IMR-90 (cell line): ENCODE results near the gene MRGPRF. TPM values are rescaled to one million over a fixed set of nuclear protein-coding genes. Genes with fewer than 3 reads are reported as not detected.

Source experiments
- ATAC-seq: fragments of 200-7000 bp; cut with Tn5 transposase; 2 replicates; pipeline ENCODE4 v1.9.1; 2020; ENCODE audit warnings: low read depth, mild to moderate bottlenecking, moderate library complexity
- BruUV-seq: library from RNA; stranded (reverse); fragments of 400-500 nt; replicated peaks from 2 replicates; lab custom pipeline; 2021; lab: Mats Ljungman, UMichigan
- CTCF ChIA-PET: fragments of 300-600 bp; formaldehyde crosslinking; extraction: SDS; loops from one replicate; lab custom pipeline; 2021; ENCODE audit warnings: antibody characterized with exemption; lab: Yijun Ruan, JAX
- POLR2A ChIA-PET: fragments of 300-600 bp; sonication (Branson Sonifier 250); formaldehyde crosslinking; loops from one replicate; lab custom pipeline; 2022; ENCODE audit warnings: antibody characterized with exemption; ENCODE audit not compliant: unreplicated experiment; lab: Charles Lee
- DNase-seq: peaks from one replicate; pipeline ENCODE4 v3.0.0; 2013
- H2AFZ ChIP-seq: replicated peaks from 2 replicates; pipeline ENCODE3; 2013; ENCODE audit warnings: low read length, mild to moderate bottlenecking; ENCODE audit not compliant: poor library complexity
- H2AK5ac ChIP-seq: 2 replicates; pipeline ENCODE4 v1.6.1; 2013; ENCODE audit warnings: low read depth, low read length, inconsistent platforms
- H2AK9ac ChIP-seq: replicated peaks from 2 replicates; pipeline ENCODE3; 2013; ENCODE audit warnings: mild to moderate bottlenecking, low read depth, low read length, moderate library complexity; ENCODE audit not compliant: poor library complexity
- H2BK120ac ChIP-seq: 2 replicates; pipeline ENCODE4 v1.6.1; 2013; ENCODE audit warnings: low read depth, low read length, inconsistent platforms
- H2BK15ac ChIP-seq: 3 replicates; pipeline ENCODE4 v1.6.1; 2013; ENCODE audit warnings: low read depth, low read length, inconsistent platforms
- H2BK20ac ChIP-seq: 2 replicates; pipeline ENCODE4 v1.6.1; 2013; ENCODE audit warnings: low read depth, mild to moderate bottlenecking, inconsistent platforms, low read length, moderate library complexity
- H2BK5ac ChIP-seq: 2 replicates; pipeline ENCODE4 v1.6.1; 2013; ENCODE audit warnings: mild to moderate bottlenecking, low read depth, low read length, inconsistent platforms; ENCODE audit not compliant: poor library complexity, severe bottlenecking
- H3K14ac ChIP-seq: replicated peaks from 2 replicates; pipeline ENCODE4 v1.6.1; 2013; ENCODE audit warnings: low read depth, low read length, inconsistent platforms
- H3K18ac ChIP-seq: 2 replicates; pipeline ENCODE4 v1.6.1; 2013; ENCODE audit warnings: low read depth, low read length, control low read depth
- H3K23ac ChIP-seq: 2 replicates; pipeline ENCODE4 v1.6.1; 2013; ENCODE audit warnings: low read depth, low read length, inconsistent platforms
- H3K27ac ChIP-seq: 2 replicates; pipeline ENCODE4 v1.5.1; 2013; ENCODE audit warnings: mild to moderate bottlenecking, control low read depth, low read length; ENCODE audit not compliant: insufficient read depth
- H3K27me3 ChIP-seq: 2 replicates; pipeline ENCODE4 v1.6.1; 2013; ENCODE audit warnings: low read length; ENCODE audit not compliant: control insufficient read depth, insufficient read depth
- H3K36me3 ChIP-seq: 2 replicates; pipeline ENCODE4 v1.6.1; 2013; ENCODE audit warnings: low read length, mixed read lengths; ENCODE audit not compliant: control insufficient read depth, insufficient read depth
- H3K4ac ChIP-seq: 2 replicates; pipeline ENCODE4 v1.6.1; 2013; ENCODE audit warnings: low read depth, low read length, inconsistent platforms
- H3K4me1 ChIP-seq: 2 replicates; pipeline ENCODE4 v1.6.1; 2013; ENCODE audit warnings: low read length, mixed read lengths; ENCODE audit not compliant: control insufficient read depth, insufficient read depth
- H3K4me2 ChIP-seq: 2 replicates; pipeline ENCODE4 v1.6.1; 2013; ENCODE audit warnings: low read depth, mild to moderate bottlenecking, control low read depth, low read length, moderate library complexity
- H3K4me3 ChIP-seq: 2 replicates; pipeline ENCODE4 v1.5.1; 2013; ENCODE audit warnings: low read depth, mild to moderate bottlenecking, control low read depth, low read length, moderate library complexity; ENCODE audit not compliant: insufficient read depth
- H3K56ac ChIP-seq: 2 replicates; pipeline ENCODE4 v1.6.1; 2013; ENCODE audit warnings: low read length, inconsistent platforms; ENCODE audit not compliant: insufficient read depth; ENCODE audit errors: extremely low read depth
- H3K79me1 ChIP-seq, 2 experiments: 2 replicates each; pipeline ENCODE4 v1.6.1; 2013; ENCODE audit warnings: low read length in 2 of 2, inconsistent platforms in 1 of 2, low read depth in 1 of 2
- H3K9ac ChIP-seq: 2 replicates; pipeline ENCODE4 v1.6.1; 2013; ENCODE audit warnings: low read depth, low read length, control low read depth
- H3K9me1 ChIP-seq: 2 replicates; pipeline ENCODE4 v1.6.1; 2013; ENCODE audit warnings: low read length, inconsistent platforms; ENCODE audit not compliant: insufficient read depth
- H3K9me3 ChIP-seq: 2 replicates; pipeline ENCODE4 v1.6.1; 2013; ENCODE audit warnings: low read length; ENCODE audit not compliant: control insufficient read depth, insufficient read depth
- H4K20me1 ChIP-seq: 2 replicates; pipeline ENCODE4 v1.6.1; 2013; ENCODE audit warnings: low read length, inconsistent platforms; ENCODE audit not compliant: insufficient read depth
- H4K5ac ChIP-seq: 2 replicates; pipeline ENCODE4 v1.6.1; 2013; ENCODE audit warnings: mild to moderate bottlenecking, low read depth, low read length, control low read depth
- H4K8ac ChIP-seq, 2 experiments: 2 replicates each; pipeline ENCODE4 v1.6.1; 2013; ENCODE audit warnings: low read depth in 2 of 2, low read length in 2 of 2, control low read depth in 1 of 2, inconsistent platforms in 1 of 2
- H4K91ac ChIP-seq: 2 replicates; pipeline ENCODE4 v1.6.1; 2013; ENCODE audit warnings: low read depth, low read length, inconsistent platforms; ENCODE audit not compliant: insufficient read depth
- CEBPB ChIP-seq: IDR thresholded peaks from 2 replicates; pipeline ENCODE4 v1.6.1; 2012; ENCODE audit warnings: low read depth, low read length, improper control_type of control experiment
- CHD1 ChIP-seq: IDR thresholded peaks from 2 replicates; pipeline ENCODE4 v1.6.1; 2012; ENCODE audit warnings: low read depth, low read length, improper control_type of control experiment
- FOS ChIP-seq: fragments of 150-350 bp; IDR thresholded peaks from 2 replicates; pipeline ENCODE4 v1.6.1; 2016; ENCODE audit warnings: low read depth, low read length
- MAFK ChIP-seq: IDR thresholded peaks from 2 replicates; pipeline ENCODE4 v1.6.1; 2012; ENCODE audit warnings: low read depth, low read length, improper control_type of control experiment
- MAZ ChIP-seq: IDR thresholded peaks from 2 replicates; pipeline ENCODE4 v1.6.1; 2012; ENCODE audit warnings: low read depth, mild to moderate bottlenecking, low read length, improper control_type of control experiment, moderate library complexity, borderline replicate concordance
- POLR2A ChIP-seq: IDR thresholded peaks from 2 replicates; pipeline ENCODE4 v1.6.1; 2012; ENCODE audit warnings: mild to moderate bottlenecking, low read depth, low read length
- RFX5 ChIP-seq: IDR thresholded peaks from 2 replicates; pipeline ENCODE4 v1.8.0; 2012; ENCODE audit warnings: low read depth, mild to moderate bottlenecking, low read length, moderate library complexity
- SMC3 ChIP-seq: fragments of 150-350 bp; IDR thresholded peaks from 2 replicates; pipeline ENCODE4 v1.6.1; 2016; ENCODE audit warnings: low read depth, mild to moderate bottlenecking, antibody characterized with exemption, low read length, moderate library complexity
- WGBS, 2 experiments: methylation state at CpG; one replicate each; pipeline versions ENCODE4 v1.1.5 to v1.1.7; 2013; ENCODE audit warnings: missing lambda C conversion rate in 2 of 2; ENCODE audit not compliant: insufficient read length in 1 of 2; ENCODE audit errors: extremely low coverage in 2 of 2; 5-methylcytosine and 5-hydroxymethylcytosine counted together
- dilution Hi-C: fragments of 300-500 bp; cut with HindIII; formaldehyde crosslinking; loops from one replicate; pipeline ENCODE4 v1.14.3; 2018; ENCODE audit warnings: low sequenced_read_pairs; ENCODE audit not compliant: unreplicated experiment
- in situ Hi-C: fragments of 300-500 bp; cut with MboI; formaldehyde crosslinking; loops from 3 replicates; pipeline ENCODE4 v1.14.3; 2019; ENCODE audit warnings: low sequenced_read_pairs, inconsistent platforms, mixed read lengths
- intact Hi-C: fragments of 100-400 bp; cut with micrococcal nuclease; formaldehyde crosslinking; loops from 2 replicates; pipeline ENCODE4 v1.10.0; 2022
- polyA plus RNA-seq, 3 experiments: library from polyadenylated mRNA; depleted of rRNA; stranded (reverse); fragments of >200 nt; gene quantifications; 2 replicates each; pipeline ENCODE4 v1.2.3, GENCODE V29; 2012; ENCODE audit warnings: low replicate concordance in 1 of 3
- total RNA-seq: library from RNA; depleted of rRNA; stranded (reverse); fragments of >200 nt; gene quantifications from 2 replicates; pipeline ENCODE4 v1.2.3, GENCODE V29; 2012
- TF ChIP-seq, protein P1 (sequence below): fragments of 150-350 bp; IDR thresholded peaks from 2 replicates; pipeline ENCODE4 v1.6.1; 2016; ENCODE audit warnings: low read depth, mild to moderate bottlenecking, low read length, moderate library complexity, borderline replicate concordance
- TF ChIP-seq, protein P2 (sequence below): fragments of 150-350 bp; IDR thresholded peaks from 2 replicates; pipeline ENCODE4 v1.6.1; 2017; ENCODE audit warnings: mild to moderate bottlenecking, antibody characterized with exemption, low read length, low read depth
- TF ChIP-seq, protein P3 (sequence below): conservative IDR thresholded peaks from 2 replicates; pipeline ENCODE4 v1.5.1; 2012; ENCODE audit warnings: mild to moderate bottlenecking, low read depth, low read length, improper control_type of control experiment

Gene MRGPRF
- total and polyA plus RNA-seq, 2 of the 4 experiments (the other 2 are of a cell fraction), result 6.3 to 28.8 TPM

DNA sequence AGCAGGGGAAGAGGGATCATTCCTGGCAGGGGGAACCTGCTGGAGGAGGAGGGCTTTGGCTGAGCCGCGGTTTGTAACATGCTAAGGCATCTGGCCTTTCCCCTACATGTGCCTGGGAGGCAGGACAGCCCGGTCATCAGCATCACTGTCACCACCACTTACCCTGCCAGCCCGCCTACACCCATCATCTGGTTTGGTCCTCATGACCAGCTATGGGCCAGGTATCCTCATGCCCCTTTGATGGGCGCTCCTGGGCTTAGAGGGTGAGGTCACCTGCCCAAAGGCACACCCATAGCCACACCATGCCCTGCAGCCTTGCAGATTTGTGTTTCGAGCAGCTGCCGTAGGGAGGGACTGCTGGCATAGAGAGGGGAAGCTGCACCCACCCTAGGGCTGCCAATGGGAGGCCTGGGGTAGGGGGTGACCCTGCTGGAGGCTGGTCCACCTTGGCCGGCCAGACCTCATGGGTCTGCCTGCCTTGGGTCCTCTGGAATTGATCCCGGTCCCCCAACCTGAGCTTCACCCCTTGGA lies 2.6 kb downstream of the MRGPRF start (continued):
- TF ChIP-seq, protein P1, sequence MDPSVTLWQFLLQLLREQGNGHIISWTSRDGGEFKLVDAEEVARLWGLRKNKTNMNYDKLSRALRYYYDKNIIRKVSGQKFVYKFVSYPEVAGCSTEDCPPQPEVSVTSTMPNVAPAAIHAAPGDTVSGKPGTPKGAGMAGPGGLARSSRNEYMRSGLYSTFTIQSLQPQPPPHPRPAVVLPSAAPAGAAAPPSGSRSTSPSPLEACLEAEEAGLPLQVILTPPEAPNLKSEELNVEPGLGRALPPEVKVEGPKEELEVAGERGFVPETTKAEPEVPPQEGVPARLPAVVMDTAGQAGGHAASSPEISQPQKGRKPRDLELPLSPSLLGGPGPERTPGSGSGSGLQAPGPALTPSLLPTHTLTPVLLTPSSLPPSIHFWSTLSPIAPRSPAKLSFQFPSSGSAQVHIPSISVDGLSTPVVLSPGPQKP, result no peak

DNA sequence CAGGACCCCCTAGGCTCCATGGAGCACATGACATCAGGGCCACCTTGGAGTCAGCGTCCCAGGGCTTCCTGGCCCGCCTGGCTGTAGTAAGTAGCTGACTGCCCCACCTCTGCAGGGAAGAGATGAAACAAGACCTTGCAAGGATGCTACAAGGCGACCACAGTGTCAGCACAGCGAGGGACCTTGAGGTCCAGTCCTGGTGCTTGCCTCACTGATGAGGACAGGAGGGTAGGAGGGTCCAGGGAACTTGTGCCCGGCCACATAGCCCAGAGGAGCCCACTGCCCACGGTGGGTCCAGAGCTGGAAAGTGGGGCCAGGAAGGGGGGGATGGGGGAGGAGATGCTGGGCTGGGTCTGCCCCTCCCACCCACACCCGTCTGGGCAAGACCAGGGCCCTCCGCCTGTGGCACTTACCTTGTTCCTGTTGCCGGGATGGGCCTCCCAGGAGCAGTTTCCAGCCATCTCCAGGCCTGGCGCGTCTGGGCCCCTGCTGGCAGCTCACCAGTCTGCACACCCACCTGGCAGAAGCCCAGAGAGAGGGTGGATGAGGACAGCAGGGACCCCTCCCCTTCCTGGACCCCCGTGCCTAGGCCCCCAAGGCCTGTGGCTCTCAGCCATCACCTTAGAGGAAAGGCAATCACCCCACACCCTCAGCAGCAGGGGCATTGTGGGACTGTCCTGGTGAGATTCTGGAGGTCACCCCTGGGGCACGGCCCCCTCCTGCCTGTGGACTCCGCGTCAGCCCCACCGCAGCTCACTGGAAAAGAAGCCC lies 3.4 kb downstream of the MRGPRF start:
- CTCF ChIA-PET, result no interaction called here
- TF ChIP-seq CHD1 (no peak), SMC3 (no peak), FOS (no peak), POLR2A (no peak), MAFK (no peak), CEBPB (no peak), MAZ (no peak), RFX5 (no peak)
- TF ChIP-seq, protein P2, sequence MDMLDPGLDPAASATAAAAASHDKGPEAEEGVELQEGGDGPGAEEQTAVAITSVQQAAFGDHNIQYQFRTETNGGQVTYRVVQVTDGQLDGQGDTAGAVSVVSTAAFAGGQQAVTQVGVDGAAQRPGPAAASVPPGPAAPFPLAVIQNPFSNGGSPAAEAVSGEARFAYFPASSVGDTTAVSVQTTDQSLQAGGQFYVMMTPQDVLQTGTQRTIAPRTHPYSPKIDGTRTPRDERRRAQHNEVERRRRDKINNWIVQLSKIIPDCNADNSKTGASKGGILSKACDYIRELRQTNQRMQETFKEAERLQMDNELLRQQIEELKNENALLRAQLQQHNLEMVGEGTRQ, result no peak
- TF ChIP-seq, protein P3, sequence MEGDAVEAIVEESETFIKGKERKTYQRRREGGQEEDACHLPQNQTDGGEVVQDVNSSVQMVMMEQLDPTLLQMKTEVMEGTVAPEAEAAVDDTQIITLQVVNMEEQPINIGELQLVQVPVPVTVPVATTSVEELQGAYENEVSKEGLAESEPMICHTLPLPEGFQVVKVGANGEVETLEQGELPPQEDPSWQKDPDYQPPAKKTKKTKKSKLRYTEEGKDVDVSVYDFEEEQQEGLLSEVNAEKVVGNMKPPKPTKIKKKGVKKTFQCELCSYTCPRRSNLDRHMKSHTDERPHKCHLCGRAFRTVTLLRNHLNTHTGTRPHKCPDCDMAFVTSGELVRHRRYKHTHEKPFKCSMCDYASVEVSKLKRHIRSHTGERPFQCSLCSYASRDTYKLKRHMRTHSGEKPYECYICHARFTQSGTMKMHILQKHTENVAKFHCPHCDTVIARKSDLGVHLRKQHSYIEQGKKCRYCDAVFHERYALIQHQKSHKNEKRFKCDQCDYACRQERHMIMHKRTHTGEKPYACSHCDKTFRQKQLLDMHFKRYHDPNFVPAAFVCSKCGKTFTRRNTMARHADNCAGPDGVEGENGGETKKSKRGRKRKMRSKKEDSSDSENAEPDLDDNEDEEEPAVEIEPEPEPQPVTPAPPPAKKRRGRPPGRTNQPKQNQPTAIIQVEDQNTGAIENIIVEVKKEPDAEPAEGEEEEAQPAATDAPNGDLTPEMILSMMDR, result no peak

More for the DNA sequence above, 3.4 kb downstream of the MRGPRF start:
- Histone ChIP-seq H3K9ac (peak overlapping the region; percentile 80), H3K79me1 (peaks cover 25 to 67% of the 10 kb centered on the region in 2 experiments), H3K56ac (peak overlapping the region; percentile 84; the same call in 1 of the 2 replicates), H3K18ac (peak overlapping the region; percentile 70), H3K4me1 (peaks cover 43% of the 10 kb centered on the region), H2BK5ac (peak overlapping the region; percentile 87), H2AK5ac (peak overlapping the region; percentile 100), H4K5ac (peak overlapping the region; percentile 86), H3K23ac (peak overlapping the region; percentile 95), H3K4me3 (no peak overlapping the region), H2BK15ac (peak overlapping the region; percentile 92; the same call in 2 of the 3 replicates), H2AK9ac (peak overlapping the region; percentile 98), H2BK20ac (peak overlapping the region; percentile 89), H4K91ac (peak overlapping the region; percentile 96), H4K20me1 (peaks cover 8% of the 10 kb centered on the region), H3K4me2 (peak overlapping the region; percentile 87), H4K8ac (peak overlapping the region; percentile 70 to 92), H3K27me3 (no peaks in the 10 kb centered on the region), H3K27ac (peak overlapping the region; percentile 86), H3K36me3 (peaks cover 26% of the 10 kb centered on the region), H3K9me1 (peaks cover 20% of the 10 kb centered on the region), H2BK120ac (peak overlapping the region; percentile 92), H3K9me3 (no peaks in the 10 kb centered on the region), H3K4ac (peak overlapping the region; percentile 97), H3K14ac (peak overlapping the region; percentile 96), H2AFZ (peak overlapping the region; percentile 67)
- DNase-seq (no peak), ATAC-seq (no peak)
- POLR2A ChIA-PET, result interaction anchor here (0.6 to 1.6 kb wide), 3 partner anchors 39 to 68 kb away, joined by 4 to 6 read pairs (median 4); partner anchors contain the start of gene TPCN2
- in situ Hi-C loops, result loop anchor here (5.0 kb wide), 1 partner anchor 73 kb away; no protein-coding TSS in a partner anchor
- intact Hi-C loops, result loop anchor here (5.0 kb wide), 1 partner anchor 167 kb away; the partner anchor contains the start of gene CPT1A
- no TSS peak for BruUV-seq
- 90% methylated on average over 4 of the region's 16 CpGs; no CpG with 5 or more reads in 1 of the 2 experiments for WGBS, 2 experiments
- dilution Hi-C loops, result no loop called here
